VCaP (cell line): ENCODE measurements around the gene CTBP1.

Source experiments
- H3K27ac ChIP-seq: fragments of 450-650 bp; 2 replicates; pipeline ENCODE4 v1.5.1; 2017
- CTCF ChIP-seq: fragments of 450-650 bp; conservative IDR thresholded peaks from 2 replicates; pipeline ENCODE4 v1.5.1; 2017; ENCODE audit warnings: mild to moderate bottlenecking, moderate library complexity

The CTBP1 gene

GRCh38 chr4:1277667-1278665 lies 29.0 kb upstream of the CTBP1 start:
- H3K27ac ChIP-seq = no peak overlapping the region
- no peak for TF ChIP-seq CTCF

- TF ChIP-seq CTCF = no peak
- H3K27ac ChIP-seq = no peak overlapping the region
These were observed 28.1 kb upstream of the CTBP1 start for GRCh38 chr4:1276984-1277383.

- no peak for TF ChIP-seq CTCF
- no peak overlapping the region for H3K27ac ChIP-seq
These were observed 25.9 kb upstream of the CTBP1 start for GRCh38 chr4:1274871-1275270.

GRCh38 chr4:1271686-1272085 lies 22.8 kb upstream of the CTBP1 start:
- H3K27ac ChIP-seq = no peak overlapping the region
- TF ChIP-seq CTCF = no peak

- H3K27ac ChIP-seq = no peak overlapping the region
- TF ChIP-seq CTCF = no peak
These were observed 20.3 kb upstream of the CTBP1 start for GRCh38 chr4:1269209-1269608.

GRCh38 chr4:1266881-1267763 lies 18.2 kb upstream of the CTBP1 start:
- TF ChIP-seq CTCF = no peak
- no peak overlapping the region for H3K27ac ChIP-seq

GRCh38 chr4:1265351-1265750 lies 16.4 kb upstream of the CTBP1 start:
- H3K27ac ChIP-seq = no peak overlapping the region
- TF ChIP-seq CTCF = no peak
